GM18508 (cell line): Measurements from ENCODE around the gene SCAPER.
"Not testable (repeated sequence)": the region's sequence is repeated elsewhere in the genome, so short reads cannot be mapped to it uniquely, and the experiment has no call there.

Experiments
- ATAC-seq: cut with Tn5 transposase; IDR thresholded peaks from one replicate; pipeline ENCODE4 v1.9.1; 2021; ENCODE audit warnings: moderate number of reproducible peaks; ENCODE audit not compliant: insufficient read depth, unreplicated experiment

The SCAPER gene

DNA sequence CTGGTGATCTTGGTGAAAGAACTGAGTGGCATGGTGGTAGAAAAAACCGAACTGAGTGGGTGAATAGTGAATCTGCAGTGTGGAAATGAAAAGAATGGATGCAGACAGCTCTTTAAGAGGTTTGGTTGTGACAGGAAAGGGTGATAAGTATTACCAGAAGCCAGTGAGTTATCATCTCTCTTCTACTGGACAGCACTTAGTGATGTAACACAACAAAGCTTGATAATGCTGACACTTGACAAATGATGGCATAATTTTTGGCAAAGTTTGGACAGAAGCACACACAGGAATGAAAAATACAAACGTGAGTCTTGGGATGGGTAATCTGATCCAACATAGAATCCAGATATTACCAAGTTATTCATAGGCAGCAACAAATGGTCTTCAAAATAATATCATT lies 456.4 kb downstream of the SCAPER start:
- ATAC-seq: no peak

DNA sequence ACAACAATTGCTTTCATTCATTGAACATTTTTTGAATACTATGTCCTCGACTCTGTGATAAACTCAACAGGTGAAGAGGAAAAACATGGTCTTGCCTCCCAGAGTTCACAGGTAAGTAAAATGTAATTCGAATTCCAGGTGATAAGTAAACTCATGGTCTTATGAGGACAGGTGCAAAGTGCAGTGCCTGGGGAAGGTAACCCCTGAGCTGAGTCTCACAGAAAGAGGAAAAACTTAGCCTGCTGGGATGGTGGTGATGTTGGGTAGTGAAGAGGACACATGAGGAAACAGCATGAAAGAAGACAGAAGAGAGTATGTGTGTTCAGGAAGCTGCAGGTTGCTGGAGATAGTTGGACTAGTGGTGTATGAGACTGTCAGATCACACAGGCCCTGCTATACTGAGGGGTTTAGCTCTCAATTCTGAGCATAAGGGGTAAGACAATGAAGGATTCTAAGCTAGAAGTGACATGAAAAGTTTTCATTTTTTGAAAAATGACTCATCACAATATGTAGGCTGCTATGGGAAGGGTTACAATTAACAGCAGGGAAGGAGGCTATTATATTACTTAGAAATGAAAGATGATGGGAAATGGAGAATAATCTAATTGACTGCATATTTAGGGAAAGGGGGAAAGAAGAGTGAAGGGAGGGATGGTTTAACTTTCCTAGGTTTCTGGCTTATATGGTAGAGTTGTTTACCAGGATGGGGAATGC lies 457.3 kb downstream of the SCAPER start:
- ATAC-seq: no peak

DNA sequence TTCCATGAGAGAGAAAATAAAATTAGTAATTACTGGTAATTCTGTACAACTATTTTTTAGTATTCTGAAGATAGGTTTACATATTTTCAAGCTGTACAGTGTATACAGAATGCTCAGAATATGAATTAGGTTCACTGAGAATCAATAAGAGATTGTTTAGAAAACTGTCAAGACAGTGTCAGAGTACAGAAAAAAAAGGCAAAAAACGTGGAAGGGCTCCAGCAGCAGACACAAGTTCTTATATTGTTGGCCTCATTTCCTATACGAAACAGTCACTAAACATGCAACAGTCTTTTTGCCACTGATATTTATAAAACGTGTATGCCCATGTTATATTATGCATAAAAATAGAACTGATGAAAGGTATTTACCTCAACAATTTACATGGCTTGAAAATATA lies 464.7 kb downstream of the SCAPER start:
- ATAC-seq: no peak

DNA sequence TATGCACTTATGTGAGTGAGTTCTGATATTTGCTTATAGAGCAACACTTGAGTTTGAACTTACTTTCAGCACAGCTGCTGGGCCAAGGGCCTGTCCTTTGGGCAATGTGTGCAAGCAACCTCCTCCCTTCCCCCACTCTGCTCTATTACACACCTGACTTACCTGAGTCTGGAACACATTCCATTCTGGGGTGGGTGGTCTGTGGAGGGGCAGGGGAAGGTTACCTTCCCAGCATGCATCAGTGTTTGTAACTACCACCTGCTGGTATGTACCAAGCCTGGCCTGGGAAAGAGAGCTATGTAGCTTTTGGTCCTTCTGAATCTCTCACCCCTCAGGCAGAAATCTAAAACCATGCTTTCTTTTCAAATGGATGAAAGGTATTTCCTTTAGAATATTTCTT lies 465.6 kb downstream of the SCAPER start:
- no peak for ATAC-seq

DNA sequence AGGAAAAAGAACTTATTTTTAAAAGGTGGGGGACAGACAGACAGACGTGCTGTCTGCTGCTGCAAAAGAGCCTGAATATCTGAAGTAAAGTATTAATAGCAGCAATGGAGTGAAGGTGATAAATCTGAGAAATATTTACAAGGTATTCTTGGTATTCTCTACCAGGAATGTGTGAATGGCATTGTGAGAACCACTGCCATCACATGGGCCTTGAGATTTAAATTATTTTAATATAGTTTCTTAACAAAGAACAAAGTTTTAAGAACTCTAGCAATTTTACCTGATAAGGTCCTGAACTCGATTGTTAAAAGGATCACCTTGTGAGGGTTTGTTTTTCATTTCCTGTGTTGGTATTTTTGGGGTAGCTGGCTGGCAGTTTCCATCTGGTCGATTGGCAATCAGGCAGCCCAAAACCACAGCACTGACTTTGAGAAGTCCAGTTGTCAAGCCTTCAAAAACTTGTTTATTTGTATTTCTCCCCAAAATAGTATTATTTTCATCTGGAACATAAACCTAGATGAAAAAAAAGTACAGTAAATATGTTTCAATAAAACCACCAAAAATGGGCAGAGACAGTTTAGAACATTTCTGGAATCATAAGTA lies 471.2 kb downstream of the SCAPER start:
- ATAC-seq: no peak

DNA sequence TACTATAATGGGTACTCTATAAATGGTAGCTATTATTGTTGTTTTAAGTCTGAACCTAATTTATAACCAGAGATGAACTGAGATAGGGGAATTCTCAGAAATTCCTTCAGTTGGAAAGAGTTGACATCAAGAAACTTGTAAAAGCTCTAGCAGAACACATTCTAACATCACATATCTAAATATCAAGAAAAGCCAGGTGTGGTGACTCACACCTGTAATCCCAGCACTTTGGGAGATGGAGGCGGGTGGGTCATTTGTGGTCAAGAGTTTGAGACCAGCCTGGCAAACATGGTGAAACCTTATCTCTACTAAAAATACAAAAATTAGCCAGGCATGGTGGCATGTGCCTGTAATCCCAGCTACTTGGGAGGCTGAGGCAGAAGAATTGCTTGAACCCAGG lies 472.1 kb downstream of the SCAPER start:
- not testable (repeated sequence) for ATAC-seq

DNA sequence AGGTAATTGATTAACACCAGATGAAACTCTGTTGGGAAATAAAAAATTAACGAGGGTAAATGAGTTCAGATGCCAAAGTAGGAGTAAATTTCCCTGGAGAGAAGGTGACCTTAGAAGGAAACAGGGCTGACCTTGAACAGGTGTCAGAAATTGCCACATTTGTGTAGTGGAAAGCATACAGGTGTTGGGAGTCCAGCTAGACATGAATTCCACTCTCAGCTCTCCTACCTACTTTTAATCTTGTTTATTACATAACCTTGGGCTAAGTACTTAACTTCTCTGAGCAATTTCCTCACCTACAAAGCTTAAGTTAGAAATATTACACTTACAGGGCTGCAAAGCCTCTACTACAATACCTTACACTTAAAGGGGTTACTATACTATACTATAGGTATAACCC lies 472.5 kb downstream of the SCAPER start:
- ATAC-seq: no peak

DNA sequence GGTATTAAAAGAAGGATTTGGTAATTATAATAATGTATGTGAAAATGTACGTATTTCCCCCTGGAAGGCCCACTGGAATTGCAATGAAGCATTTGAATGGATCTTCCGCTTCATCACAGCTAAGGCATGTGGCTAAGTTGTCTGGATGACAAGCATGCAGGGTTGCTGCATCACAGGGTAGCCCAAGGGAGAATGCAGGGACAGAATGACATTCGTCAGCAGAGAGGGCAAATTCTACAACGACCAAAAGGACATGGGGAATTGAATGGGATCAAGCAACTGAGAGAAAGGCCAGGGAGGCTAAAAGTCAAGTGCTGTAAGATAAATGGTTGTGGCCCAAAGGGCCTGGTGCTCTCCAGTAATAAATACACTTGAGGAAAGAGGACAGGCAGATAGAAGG lies 473.2 kb downstream of the SCAPER start:
- ATAC-seq: no peak

DNA sequence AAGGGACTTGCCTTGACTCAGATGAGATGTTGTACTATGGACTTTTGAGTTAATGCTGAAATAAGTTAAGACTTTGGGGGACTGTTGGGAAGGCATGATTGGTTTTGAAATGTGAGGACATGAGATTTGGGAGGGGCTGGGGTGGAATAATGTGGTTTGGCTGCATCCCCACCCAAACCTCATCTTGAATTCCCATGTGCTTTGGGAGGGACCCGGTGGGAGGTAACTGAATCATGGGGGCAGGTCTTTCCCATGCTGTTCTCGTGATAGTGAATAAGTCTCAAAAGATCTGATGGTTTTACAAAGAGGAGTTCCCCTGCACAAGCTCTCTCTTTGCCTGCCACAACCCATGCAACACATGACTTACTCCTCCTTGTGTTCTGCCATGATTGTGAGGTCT lies 474.4 kb downstream of the SCAPER start:
- ATAC-seq: not testable (repeated sequence)

DNA sequence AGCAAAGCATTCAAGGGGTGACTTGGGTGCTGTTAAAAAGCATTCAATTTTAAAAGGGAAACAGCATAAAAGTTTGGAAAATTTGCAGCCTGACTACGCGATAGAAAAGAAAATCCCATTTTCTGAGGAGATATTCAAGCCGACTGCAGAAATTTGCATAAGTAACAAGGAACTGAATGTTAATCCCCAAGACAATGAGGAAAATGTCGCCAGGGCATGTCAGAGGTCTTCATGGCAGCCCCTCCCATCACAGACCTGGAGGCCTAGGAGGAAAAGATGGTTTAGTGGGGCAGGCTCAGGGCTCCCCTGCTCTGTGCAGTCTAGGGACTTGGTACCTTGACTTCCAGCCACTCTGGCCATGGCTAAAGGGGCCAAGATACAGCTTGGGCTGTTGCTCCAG lies 475.5 kb downstream of the SCAPER start:
- no peak for ATAC-seq

DNA sequence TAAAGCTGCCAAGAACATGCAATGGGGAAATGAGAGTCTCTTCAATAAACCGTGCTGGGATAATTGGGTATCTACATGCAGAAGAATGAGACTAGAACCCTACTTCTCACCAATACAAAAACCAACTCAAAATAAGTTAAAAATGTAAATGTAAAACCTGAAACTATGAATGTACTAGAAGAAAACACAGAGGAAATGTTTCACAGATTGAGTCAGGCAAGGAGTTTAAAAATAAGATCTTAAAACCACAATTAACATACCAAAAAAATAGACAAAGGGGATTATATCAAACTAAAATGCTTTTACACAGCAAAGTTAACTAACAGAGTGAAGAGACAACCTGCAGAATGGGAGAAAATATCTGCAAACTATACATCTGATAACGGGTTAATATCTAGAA lies 478.2 kb downstream of the SCAPER start:
- no peak for ATAC-seq

DNA sequence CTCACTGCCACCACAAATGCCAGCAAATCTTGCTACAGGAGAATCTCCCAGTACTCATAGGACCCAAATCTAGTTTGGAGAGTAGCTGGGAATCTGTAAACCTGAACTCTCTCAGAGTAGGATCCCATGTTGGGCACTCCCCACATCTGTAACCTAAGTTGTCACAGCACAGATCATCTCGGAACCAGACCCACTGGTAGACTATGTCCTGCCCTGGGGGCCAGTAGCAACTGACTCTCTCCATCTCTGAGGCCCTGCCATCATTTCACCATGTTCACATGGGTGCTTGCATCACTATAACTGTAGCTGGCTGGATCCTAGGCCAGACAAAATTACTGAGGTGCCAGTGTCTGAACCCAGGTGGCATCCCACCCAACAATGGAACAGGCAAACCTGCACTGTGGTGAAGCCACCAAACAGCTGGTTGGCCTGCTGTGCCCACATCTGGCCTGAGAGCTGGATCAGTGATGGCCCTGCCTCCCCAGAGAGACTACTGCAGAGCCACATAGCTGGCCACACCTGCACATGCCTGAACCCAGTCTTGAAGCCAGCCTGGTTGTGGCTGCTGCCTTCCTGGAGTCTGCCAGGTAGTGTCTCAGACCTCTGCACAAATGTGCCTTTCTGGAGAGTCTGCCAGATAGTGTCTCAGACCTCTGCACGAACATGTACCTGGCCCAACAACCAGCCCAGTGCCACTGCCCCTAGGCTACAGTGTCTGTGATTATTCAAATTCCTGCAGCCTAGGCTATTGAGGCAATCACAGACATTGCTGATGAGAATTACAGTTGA lies 486.6 kb downstream of the SCAPER start:
- ATAC-seq: no peak

DNA sequence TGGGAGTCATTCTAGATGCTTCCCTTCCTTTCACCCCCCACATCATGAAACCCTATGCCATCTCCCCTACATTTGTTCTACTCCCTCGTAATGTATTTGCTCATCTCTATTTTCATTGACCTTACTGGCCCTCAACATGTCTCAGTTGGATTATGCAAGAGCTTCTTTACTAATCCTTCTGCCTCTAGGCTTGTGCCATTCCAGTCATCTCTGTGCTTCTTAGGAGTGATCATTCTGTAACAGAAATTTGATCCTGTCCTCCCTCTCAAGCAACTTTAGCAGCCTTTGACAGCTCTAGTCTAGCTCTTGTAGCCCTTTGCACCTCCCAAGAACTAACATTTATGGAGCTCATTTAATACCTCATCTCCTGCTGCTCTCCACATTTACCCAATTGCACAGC lies 503.9 kb downstream of the SCAPER start:
- ATAC-seq: no peak

DNA sequence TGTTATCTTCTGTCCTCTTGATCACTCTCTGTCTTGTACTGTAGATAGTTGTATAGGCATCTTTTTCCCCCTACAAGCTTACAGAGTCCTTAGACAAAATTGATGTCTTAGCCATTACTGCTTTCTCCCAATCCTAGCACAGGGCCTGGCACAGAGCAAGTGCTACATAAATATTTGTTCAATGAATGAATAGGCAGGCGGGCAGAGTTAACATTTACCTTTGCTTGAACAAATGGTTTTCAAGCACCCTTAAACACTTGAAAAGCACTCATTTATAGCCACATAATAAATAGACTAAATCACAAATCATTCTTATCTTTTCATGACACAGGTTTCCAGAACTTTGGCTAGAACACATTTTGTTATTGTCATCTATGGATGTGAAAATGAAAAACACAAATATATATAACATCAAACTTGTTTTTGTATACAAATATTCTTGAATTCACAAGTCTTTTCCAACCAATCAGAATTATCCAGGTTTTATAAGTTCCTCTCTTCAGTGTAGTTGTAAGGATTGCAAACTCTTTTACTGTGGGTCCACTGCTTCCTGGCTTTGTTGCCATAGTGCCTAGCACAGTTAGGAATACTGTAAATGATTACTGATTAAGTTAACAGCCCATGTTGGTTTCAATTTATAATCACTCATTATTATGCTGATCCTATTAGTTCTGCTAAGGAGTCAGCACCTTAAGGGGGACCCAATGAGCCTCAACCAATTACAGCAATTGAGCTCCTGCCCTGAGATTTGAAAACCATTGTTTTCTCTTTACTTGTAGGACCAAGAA lies 506.6 kb downstream of the SCAPER start:
- ATAC-seq: no peak

DNA sequence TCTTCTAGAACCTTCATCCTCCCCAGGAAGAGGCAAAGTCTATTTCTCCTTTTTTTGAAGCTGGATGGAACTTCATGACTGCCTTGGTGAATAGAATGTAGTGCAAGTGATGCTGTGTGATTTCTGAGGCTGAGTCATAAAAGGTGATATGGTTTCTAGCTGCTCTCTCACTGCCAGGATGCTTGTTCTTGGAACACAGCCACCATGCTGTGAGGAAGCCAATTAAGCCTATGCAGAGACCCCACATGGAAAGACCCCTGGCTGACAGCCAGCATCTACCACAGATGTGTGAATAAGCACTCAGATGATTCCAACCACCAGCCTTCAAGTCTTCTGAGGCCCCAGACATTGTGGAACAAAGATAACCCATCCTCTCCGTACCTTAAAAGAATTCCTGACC lies 511.5 kb downstream of the SCAPER start:
- ATAC-seq: no peak

DNA sequence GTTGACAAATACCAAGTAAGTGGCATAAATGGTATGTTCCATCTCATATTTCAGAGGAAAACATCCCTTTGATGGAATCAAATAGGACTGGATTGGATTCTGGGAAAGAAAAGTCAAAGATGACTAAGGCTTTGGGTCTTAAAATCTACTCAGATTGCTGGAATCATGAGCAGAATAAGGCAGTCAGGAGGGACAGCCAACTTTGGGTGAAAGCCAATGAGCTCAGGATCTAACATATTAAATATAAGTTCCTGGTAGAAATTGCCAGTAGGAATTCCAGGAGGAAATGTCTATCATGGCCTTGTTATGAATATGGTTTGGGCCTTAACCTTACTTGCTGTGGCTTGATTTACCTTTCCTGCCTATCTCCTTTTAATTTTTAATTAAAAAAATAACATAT lies 513.3 kb downstream of the SCAPER start:
- no peak for ATAC-seq

DNA sequence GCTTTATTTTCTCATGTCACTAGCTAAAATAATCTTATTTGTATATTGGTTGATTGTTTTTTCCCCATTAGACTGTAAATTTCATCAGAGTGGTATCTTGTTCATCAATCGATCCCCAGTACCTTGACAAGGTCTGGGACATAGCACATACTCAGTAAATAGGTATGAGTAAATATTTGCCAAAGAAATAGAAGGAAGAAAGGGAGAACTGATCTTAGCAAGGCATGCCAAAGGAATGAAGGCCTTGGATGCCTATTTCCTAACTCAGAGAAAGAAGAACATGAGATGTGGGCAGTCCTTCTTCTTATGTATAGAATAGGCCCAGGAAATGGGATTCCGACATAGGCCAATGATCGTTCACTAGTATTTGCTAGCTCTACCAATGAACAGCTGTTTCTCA lies 513.8 kb downstream of the SCAPER start:
- no peak for ATAC-seq

DNA sequence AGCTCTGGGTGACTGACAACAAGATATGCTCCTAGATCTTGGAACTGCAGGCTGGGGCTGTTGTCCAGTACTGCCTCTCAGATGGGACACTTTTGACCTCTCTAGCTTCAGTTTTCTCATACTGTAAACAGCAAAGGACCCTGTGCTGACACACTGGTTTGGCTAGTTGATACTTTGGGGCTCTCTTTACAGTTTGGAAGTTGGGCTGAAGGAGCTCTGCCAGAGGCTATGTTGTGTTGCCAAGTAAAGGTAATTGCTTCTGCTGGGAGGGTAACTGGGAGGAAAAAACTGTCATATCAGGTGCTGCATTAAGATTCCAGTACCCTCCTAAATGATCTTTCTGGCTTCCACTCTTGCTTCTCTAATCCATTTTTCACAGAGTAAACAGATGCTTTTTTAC lies 514.6 kb downstream of the SCAPER start:
- no peak for ATAC-seq

DNA sequence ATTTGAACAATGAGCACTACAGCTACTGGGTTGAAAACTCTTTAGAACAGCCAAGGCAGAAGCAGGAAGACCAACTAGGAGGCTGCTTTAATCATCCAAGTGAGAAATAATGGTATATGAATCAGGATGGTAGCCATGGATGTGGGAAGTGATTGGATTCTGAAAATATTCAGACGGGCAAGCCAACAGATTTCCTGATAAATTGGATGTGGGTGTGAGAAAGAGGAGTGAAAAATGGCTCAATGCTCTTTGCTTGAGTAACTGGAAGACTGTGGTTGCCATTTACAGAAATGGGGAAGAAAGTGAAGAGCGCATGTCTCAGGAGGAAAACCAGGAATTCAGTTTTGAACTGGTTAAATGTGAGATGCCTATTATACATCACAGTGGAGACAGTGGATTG lies 518.2 kb downstream of the SCAPER start:
- ATAC-seq: no peak

DNA sequence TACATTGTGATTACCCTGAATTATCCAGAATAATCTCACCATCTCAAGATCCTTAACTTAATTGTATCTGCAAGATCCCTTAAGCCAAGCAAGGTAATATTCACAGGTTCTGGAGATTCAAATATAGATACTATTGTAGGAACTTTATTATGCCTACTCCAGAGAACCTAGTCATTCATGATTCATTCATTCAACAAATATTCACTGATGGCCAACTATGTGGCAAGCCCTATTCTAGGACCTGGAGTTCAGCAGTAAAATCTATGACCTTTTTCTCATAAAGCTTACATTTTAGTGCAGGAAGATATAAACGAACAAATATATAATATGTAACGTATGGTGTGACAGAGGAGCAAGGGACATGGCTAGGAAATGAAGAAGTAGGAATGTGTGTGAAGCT lies 519.0 kb downstream of the SCAPER start:
- no peak for ATAC-seq

DNA sequence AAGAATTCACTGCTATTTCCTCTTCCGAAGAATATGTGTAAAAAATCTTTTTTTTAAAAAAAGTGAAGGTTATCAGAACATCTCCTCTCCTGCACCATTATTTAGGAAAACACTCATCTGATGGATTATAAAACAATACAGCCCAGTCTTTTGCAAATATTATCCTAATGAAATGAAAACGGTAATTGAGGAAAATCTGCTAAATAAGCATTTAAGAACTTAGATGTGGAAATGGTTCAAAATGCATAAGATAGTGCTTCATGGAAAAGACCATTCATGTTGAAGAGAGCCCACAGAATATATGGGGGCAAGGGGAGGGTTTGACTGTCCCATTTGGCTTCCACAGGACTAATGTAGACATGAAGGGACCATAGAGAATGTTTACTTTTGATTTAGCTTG lies 520.7 kb downstream of the SCAPER start:
- no peak for ATAC-seq
